Measurements from ENCODE around the gene GCH1.

Gene GCH1

DNA sequence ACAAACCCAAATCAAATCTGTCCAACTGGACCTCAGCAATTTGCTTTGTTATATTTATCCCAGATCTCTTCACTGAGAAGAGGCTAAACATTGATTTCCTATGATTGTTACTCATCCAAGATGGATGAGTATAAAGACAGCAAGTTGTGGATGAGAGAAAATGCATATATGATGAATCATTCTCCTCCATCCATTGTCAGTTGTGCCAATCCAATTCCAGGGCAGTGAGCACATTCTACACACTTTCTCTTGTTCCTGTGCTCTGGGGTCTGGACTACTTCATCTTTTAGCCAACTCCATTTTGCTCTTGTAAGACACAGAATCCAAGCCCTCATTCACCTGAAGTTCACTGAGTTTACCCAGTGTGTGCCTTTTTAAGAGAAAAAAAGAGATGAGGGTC is 105.7 kb downstream of the GCH1 start:
- Histone ChIP-seq H3K27me3 (ENCODE audit: insufficient read depth, low read length) (no peaks in the 10 kb centered on the region), H3K4me3 (ENCODE audit: low read length) (no peak overlapping the region), H3K36me3 (ENCODE audit: insufficient read depth, low read length) (no peaks in the 10 kb centered on the region), H3K9ac (ENCODE audit: low read depth, low read length) (no peak overlapping the region), H3K9me3 (ENCODE audit: insufficient read depth, low read depth, low read length) (no peaks in the 10 kb centered on the region), H3K27ac (ENCODE audit: low read depth, low read length) (no peak overlapping the region), H3K4me1 (ENCODE audit: insufficient read depth, low read length) (no peaks in the 10 kb centered on the region)

- Histone ChIP-seq H3K9me3 (ENCODE audit: insufficient read depth, low read depth, low read length) (no peaks in the 10 kb centered on the region), H3K4me3 (ENCODE audit: low read length) (no peak overlapping the region), H3K4me1 (ENCODE audit: insufficient read depth, low read length) (no peaks in the 10 kb centered on the region), H3K27ac (ENCODE audit: low read depth, low read length) (no peak overlapping the region), H3K27me3 (ENCODE audit: insufficient read depth, low read length) (no peaks in the 10 kb centered on the region), H3K9ac (ENCODE audit: low read depth, low read length) (no peak overlapping the region), H3K36me3 (ENCODE audit: insufficient read depth, low read length) (0 out of 2 replicates have a peak, but pooled peaks cover 7% of the 10 kb centered on the region)
- 86% methylated on average over 3 of the region's 3 CpGs for WGBS
Measured at GRCh38 chr14:54794796-54795195, 107.8 kb downstream of the GCH1 start.

GRCh38 chr14:54794159-54794558 is 108.5 kb downstream of the GCH1 start:
- 89% methylated on average over 1 of the region's 1 CpG for WGBS
- Histone ChIP-seq H3K27ac (ENCODE audit: low read depth, low read length) (no peak overlapping the region), H3K4me3 (ENCODE audit: low read length) (no peak overlapping the region), H3K9ac (ENCODE audit: low read depth, low read length) (no peak overlapping the region), H3K4me1 (ENCODE audit: insufficient read depth, low read length) (no peaks in the 10 kb centered on the region), H3K36me3 (ENCODE audit: insufficient read depth, low read length) (0 out of 2 replicates have a peak, but pooled peaks cover 10% of the 10 kb centered on the region), H3K27me3 (ENCODE audit: insufficient read depth, low read length) (no peaks in the 10 kb centered on the region), H3K9me3 (ENCODE audit: insufficient read depth, low read depth, low read length) (no peaks in the 10 kb centered on the region)

DNA sequence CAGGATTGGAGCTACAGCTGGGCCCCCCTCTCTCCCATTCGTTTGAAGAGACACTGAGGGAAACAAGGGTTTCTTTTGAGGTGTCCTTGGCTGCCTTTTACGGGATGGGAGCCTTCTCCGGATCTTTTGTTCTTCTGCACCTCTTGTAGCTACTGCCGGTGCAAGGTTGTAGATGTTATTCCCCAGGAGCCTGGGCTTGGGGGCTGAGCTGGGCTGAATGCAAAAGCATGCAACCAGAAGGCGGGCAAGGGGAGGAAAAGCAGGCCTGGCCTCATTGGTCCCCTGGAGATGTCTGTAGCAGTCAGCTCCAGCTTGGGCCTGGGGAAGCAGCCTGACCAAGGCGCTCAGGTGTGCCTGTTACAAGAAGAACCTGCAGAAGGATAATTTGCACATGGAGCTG is 110.3 kb downstream of the GCH1 start:
- Histone ChIP-seq H3K9me3 (ENCODE audit: insufficient read depth, low read depth, low read length) (no peaks in the 10 kb centered on the region), H3K27me3 (ENCODE audit: insufficient read depth, low read length) (no peaks in the 10 kb centered on the region), H3K27ac (ENCODE audit: low read depth, low read length) (no peak overlapping the region), H3K4me1 (ENCODE audit: insufficient read depth, low read length) (no peaks in the 10 kb centered on the region; the same call in 1 of the 2 replicates), H3K9ac (ENCODE audit: low read depth, low read length) (no peak overlapping the region), H3K4me3 (ENCODE audit: low read length) (no peak overlapping the region), H3K36me3 (ENCODE audit: insufficient read depth, low read length) (0 out of 2 replicates have a peak, but pooled peaks cover 10% of the 10 kb centered on the region)
- 74% methylated on average over 6 of the region's 6 CpGs for whole genome bisulfite sequencing
